ENCODE results near the gene PPTC7. TPM values are rescaled to one million over a fixed set of nuclear protein-coding genes. Genes with fewer than 3 reads are reported as not detected.
"Not testable (repeated sequence)": the region's sequence is repeated elsewhere in the genome, so short reads cannot be mapped to it uniquely, and the experiment has no call there.

PPTC7 gene
- total and polyA plus RNA-seq, 2 of the 8 experiments (the other 6 are each of a cell fraction or from before 2014, with no cell fraction given), result 8.1 to 15.9 TPM

GRCh38 chr12:110574717-110575230, 8.3 kb downstream of the PPTC7 start:
- FAIRE-seq; H2AK5ac ChIP-seq (ENCODE audit: low read depth, low read length); H3K4me2 ChIP-seq (ENCODE audit: insufficient read depth in 1 of 2, low read depth in 2 of 2, low read length in 2 of 2); H2BK12ac ChIP-seq (ENCODE audit: low read depth, low read length); H2BK20ac ChIP-seq (ENCODE audit: low read length); H2BK15ac ChIP-seq (ENCODE audit: low read length); H4K5ac ChIP-seq (ENCODE audit: insufficient read length, low read depth, low read length); H4K91ac ChIP-seq (replicated peaks; ENCODE audit: insufficient read length, low read length); H2BK5ac ChIP-seq (ENCODE audit: low read depth, low read length); H3K14ac ChIP-seq (ENCODE audit: insufficient read length); H3K27ac ChIP-seq (ENCODE audit: low read depth, low read length); H4K8ac ChIP-seq (ENCODE audit: extremely low read depth, insufficient read depth, low read length); H3K9ac ChIP-seq (replicated peaks in 1 of 4; ENCODE audit: extremely low read depth in 1 of 4, low read depth in 3 of 4, low read length in 3 of 4); H3K79me1 ChIP-seq (ENCODE audit: low read depth, low read length); H3K4me1 ChIP-seq (replicated peaks in 1 of 4; ENCODE audit: control insufficient read depth in 3 of 4, insufficient read depth in 4 of 4, low read length in 3 of 4); H3K27me3 ChIP-seq (replicated peaks in 1 of 4; ENCODE audit: control insufficient read depth in 3 of 4, extremely low read depth in 1 of 4, insufficient read depth in 3 of 4, low read length in 3 of 4); H3K4me3 ChIP-seq (ENCODE audit: extremely low read depth in 1 of 4, insufficient read depth in 2 of 4, low read depth in 3 of 4, low read length in 4 of 4); H3K56ac ChIP-seq (replicated peaks; ENCODE audit: insufficient read length, low read depth, low read length); H2BK120ac ChIP-seq (replicated peaks; ENCODE audit: low read depth, low read length); H3K23me2 ChIP-seq (ENCODE audit: low read depth, low read length); H3K36me3 ChIP-seq (ENCODE audit: control insufficient read depth in 2 of 4, insufficient read depth in 4 of 4, low read length in 3 of 4); DNase-seq (ENCODE audit: low read depth in 1 of 2, low spot score in 2 of 2); H2AFZ ChIP-seq (ENCODE audit: low read length); H3K23ac ChIP-seq (ENCODE audit: insufficient read length); H3K4ac ChIP-seq (replicated peaks; ENCODE audit: insufficient read length, low read depth, low read length); H3K18ac ChIP-seq (ENCODE audit: extremely low read depth, low read length); POLR2A ChIA-PET (ENCODE audit: partially characterized antibody): not testable (repeated sequence)
- CTCF ChIA-PET (ENCODE audit: partially characterized antibody), result interaction anchor here (1.5 to 1.9 kb wide), 4 partner anchors 11 to 27 kb away, joined by 4 to 6 read pairs (median 4); no protein-coding TSS in a partner anchor
- Histone ChIP-seq H3K79me2 (ENCODE audit: control insufficient read depth in 1 of 2, insufficient read depth in 2 of 2, low read length in 2 of 2) (peaks cover 12 to 75% of the 10 kb centered on the region in 2 experiments), H4K20me1 (replicated peaks in 1 of 2; ENCODE audit: control insufficient read depth in 1 of 2, insufficient read depth in 2 of 2, low read length in 2 of 2) (peaks cover 3 to 13% of the 10 kb centered on the region in 2 experiments), H3K9me3 (ENCODE audit: insufficient read depth in 2 of 2, low read depth in 1 of 2, low read length in 1 of 2) (peaks cover 4 to 16% of the 10 kb centered on the region in 2 experiments; a peak in 3 of 4 replicates)
- WGBS, 2 experiments (ENCODE audit: extremely low coverage in 1 of 2, insufficient coverage in 1 of 2, insufficient read length in 1 of 2, insufficient replicate concordance in 2 of 2, low coverage in 1 of 2, low lambda C conversion rate in 2 of 2, missing lambda C conversion rate in 1 of 2), result 96% methylated on average over 6 of the region's 10 CpGs; no CpG with 5 or more reads in 1 of the 2 experiments
